HG02798 (cell line): ENCODE measurements around the gene PRAMEF18.
"Not testable (repeated sequence)": the region's sequence is repeated elsewhere in the genome, so short reads cannot be mapped to it uniquely, and the experiment has no call there.

Experiments
- ATAC-seq: cut with Tn5 transposase; IDR thresholded peaks from one replicate; pipeline ENCODE4 v1.9.1; 2021; ENCODE audit warnings: mild to moderate bottlenecking; ENCODE audit not compliant: unreplicated experiment, poor library complexity

PRAMEF18 gene

GRCh38 chr1:13216619-13217018 lies 9.3 kb downstream of the PRAMEF18 start:
- not testable (repeated sequence) for ATAC-seq

- ATAC-seq = not testable (repeated sequence)
These were observed 17.2 kb downstream of the PRAMEF18 start for GRCh38 chr1:13208712-13209111.

GRCh38 chr1:13201309-13201708 lies 24.6 kb downstream of the PRAMEF18 start, which contains the start of gene PRAMEF13:
PRAMEF13 (minus strand) TSS chr1:13201409; CDS start chr1:13199589, 1,820 bp downstream.
- not testable (repeated sequence) for ATAC-seq
